Keratinocyte (primary cell): ENCODE data around the gene PPP2R5A. TPM values are rescaled to one million over a fixed set of nuclear protein-coding genes. Genes with fewer than 3 reads are reported as not detected.

Experiments
- DNase-seq: peaks from one replicate; pipeline ENCODE4 v3.0.0-alpha.2; 2011; ENCODE audit warnings: low read depth, missing footprints, low spot score
- FAIRE-seq: peaks from 2 replicates; lab custom pipeline; 2011; peaks lifted over from hg19 to GRCh38; lab: Jason Lieb, UNC
- H2AFZ ChIP-seq: 2 replicates; pipeline ENCODE4 v1.6.0; 2012; ENCODE audit warnings: low read length, control low read depth, inconsistent platforms; ENCODE audit not compliant: control insufficient read depth
- H3K27ac ChIP-seq: 2 replicates; pipeline ENCODE4 v1.5.1; 2011; ENCODE audit warnings: low read length; ENCODE audit not compliant: control insufficient read depth, insufficient read depth
- H3K27me3 ChIP-seq: 3 replicates; pipeline ENCODE4 v1.6.0; 2011; ENCODE audit warnings: low read length; ENCODE audit not compliant: control insufficient read depth, insufficient read depth; ENCODE audit errors: extremely low read depth
- H3K36me3 ChIP-seq, 2 experiments: 2 replicates in 1 of 2; 3 replicates in 1 of 2; pipeline ENCODE4 v1.5.1; 2011; ENCODE audit warnings: low read length in 2 of 2, mild to moderate bottlenecking in 1 of 2; ENCODE audit not compliant: control insufficient read depth in 2 of 2, insufficient read depth in 2 of 2; ENCODE audit errors: extremely low read depth in 1 of 2
- H3K4me1 ChIP-seq: 3 replicates; pipeline ENCODE4 v1.5.1; 2011; ENCODE audit warnings: low read length; ENCODE audit not compliant: control insufficient read depth, insufficient read depth; ENCODE audit errors: extremely low read depth
- H3K4me2 ChIP-seq: 3 replicates; pipeline ENCODE4 v1.6.0; 2011; ENCODE audit warnings: low read depth, low read length; ENCODE audit not compliant: control insufficient read depth, insufficient read depth; ENCODE audit errors: extremely low read depth
- H3K4me3 ChIP-seq, 3 experiments: fragments of 200-600 bp in 1 of 3; sonication (generic) in 1 of 3; 2 replicates in 2 of 3; 3 replicates in 1 of 3; pipeline ENCODE4 v1.5.1; 2011 to 2016; ENCODE audit warnings: low read length in 3 of 3, mild to moderate bottlenecking in 3 of 3, control low read depth in 2 of 3, inconsistent platforms in 1 of 3, low read depth in 1 of 3, mixed read lengths in 1 of 3, mixed run types in 1 of 3, moderate library complexity in 1 of 3; ENCODE audit not compliant: control insufficient read depth in 2 of 3, insufficient read depth in 2 of 3; ENCODE audit errors: extremely low read depth in 1 of 3
- H3K79me2 ChIP-seq: 2 replicates; pipeline ENCODE4 v1.6.0; 2012; ENCODE audit warnings: low read length; ENCODE audit not compliant: control insufficient read depth, insufficient read depth
- H3K9ac ChIP-seq: 3 replicates; pipeline ENCODE4 v1.6.0; 2011; ENCODE audit warnings: low read length; ENCODE audit not compliant: control insufficient read depth, insufficient read depth; ENCODE audit errors: extremely low read depth
- H3K9me1 ChIP-seq: 3 replicates; pipeline ENCODE4 v1.6.0; 2011; ENCODE audit warnings: low read length; ENCODE audit not compliant: control insufficient read depth, insufficient read depth; ENCODE audit errors: extremely low read depth
- H3K9me3 ChIP-seq: 2 replicates; pipeline ENCODE4 v1.5.1; 2012; ENCODE audit warnings: low read depth, low read length; ENCODE audit not compliant: control insufficient read depth
- H4K20me1 ChIP-seq: 3 replicates; pipeline ENCODE4 v1.6.0; 2011; ENCODE audit warnings: low read length; ENCODE audit not compliant: control insufficient read depth, insufficient read depth; ENCODE audit errors: extremely low read depth
- CTCF ChIP-seq, 3 experiments: IDR thresholded peaks in 1 of 3; conservative IDR thresholded peaks in 1 of 3; optimal IDR thresholded peaks in 1 of 3; 2 replicates in 2 of 3; 3 replicates in 1 of 3; pipeline versions ENCODE3 to v1.5.1; 2011; ENCODE audit warnings: low read length in 3 of 3, mild to moderate bottlenecking in 3 of 3, moderate library complexity in 2 of 3, control low read depth in 1 of 3, inconsistent platforms in 1 of 3; ENCODE audit not compliant: insufficient read depth in 2 of 3; ENCODE audit errors: extremely low read depth in 1 of 3
- EZH2 ChIP-seq: IDR thresholded peaks from one replicate; pipeline ENCODE4 v1.6.1; 2012; ENCODE audit warnings: inconsistent platforms, mild to moderate bottlenecking, low read length, moderate library complexity
- dilution Hi-C: fragments of 300-500 bp; cut with MboI; formaldehyde crosslinking; loops from one replicate; pipeline ENCODE4 v1.7.0; 2020; ENCODE audit warnings: low sequenced_read_pairs; ENCODE audit not compliant: extremely low pct_ligation_motif_present
- polyA plus RNA-seq, 5 experiments: library from polyadenylated mRNA; depleted of rRNA in 3 of 5; stranded (reverse) in 3 of 5; stranded (forward) in 1 of 5; unstranded in 1 of 5; fragments of >200 nt; gene quantifications; 1 replicate in 1 of 5; 2 replicates in 3 of 5; 3 replicates in 1 of 5; pipeline versions ENCODE4 v1.2.1 to v1.2.3, GENCODE V29; 2011 to 2012; ENCODE audit warnings: missing spikeins in 2 of 5, low read depth in 1 of 5, low replicate concordance in 1 of 5

Gene PPP2R5A
- polyA plus RNA-seq, 1 donor (not counting 4 experiments of a cell fraction or from before 2014, with no cell fraction given) = 26.2 TPM

GRCh38 chr1:212292250-212293105 lies 7.3 kb downstream of the PPP2R5A start:
- FAIRE-seq (no peak), DNase-seq (no peak)
- H3K9me1 ChIP-seq = no peaks in the 10 kb centered on the region
- H3K4me2 ChIP-seq = peak overlapping the region; percentile 10
- H3K4me3 ChIP-seq = no peak overlapping the region
- H3K27me3 ChIP-seq = no peaks in the 10 kb centered on the region
- H3K9ac ChIP-seq = peak overlapping the region; percentile 9
- no peak for TF ChIP-seq CTCF (optimal IDR thresholded peaks at IDR 0.05 in 1 of 3, IDR thresholded peaks at IDR 0.05 in 1 of 3, conservative IDR thresholded peaks at IDR 0.05 in 1 of 3; ENCODE audit: extremely low read depth in 1 of 3, insufficient read depth in 2 of 3, low read length in 3 of 3)
- TF ChIP-seq EZH2 = no peak
- H3K36me3 ChIP-seq = no peaks in the 10 kb centered on the region
- no peak overlapping the region for H3K27ac ChIP-seq
- H4K20me1 ChIP-seq = peaks cover 14% of the 10 kb centered on the region
- H3K4me1 ChIP-seq = peaks cover 40% of the 10 kb centered on the region
- H3K79me2 ChIP-seq = peaks cover 74% of the 10 kb centered on the region
- no peaks in the 10 kb centered on the region for H3K9me3 ChIP-seq
- dilution Hi-C loops = no loop called here
- no peak overlapping the region for H2AFZ ChIP-seq

GRCh38 chr1:212293579-212293978 lies 8.4 kb downstream of the PPP2R5A start:
- Histone ChIP-seq H2AFZ (no peak overlapping the region), H3K79me2 (peaks cover 66% of the 10 kb centered on the region), H3K27me3 (no peaks in the 10 kb centered on the region), H3K27ac (no peak overlapping the region), H3K4me3 (no peak overlapping the region), H3K9me1 (no peaks in the 10 kb centered on the region), H4K20me1 (peaks cover 14% of the 10 kb centered on the region), H3K9ac (no peak overlapping the region), H3K4me1 (peaks cover 32% of the 10 kb centered on the region), H3K9me3 (no peaks in the 10 kb centered on the region), H3K4me2 (no peak overlapping the region), H3K36me3 (no peaks in the 10 kb centered on the region)
- DNase-seq (no peak), FAIRE-seq (no peak)
- TF ChIP-seq CTCF (optimal IDR thresholded peaks at IDR 0.05 in 1 of 3, IDR thresholded peaks at IDR 0.05 in 1 of 3, conservative IDR thresholded peaks at IDR 0.05 in 1 of 3; ENCODE audit: extremely low read depth in 1 of 3, insufficient read depth in 2 of 3, low read length in 3 of 3) (peak in 2 of 3 experiments; percentile 5 to 28), EZH2 (no peak)
- dilution Hi-C loops = no loop called here
